Stomach smooth muscle (tissue), 2 donors: ENCODE results near the gene TINCR.

Experiments used
- H3K27ac ChIP-seq: one replicate; pipeline ENCODE4 v1.7.0; 2013; ENCODE audit warnings: mild to moderate bottlenecking, low read length, inconsistent platforms
- H3K27me3 ChIP-seq, 2 donors: one replicate each; pipeline ENCODE4 v1.7.0; 2013; ENCODE audit warnings: low read length in 2 of 2; ENCODE audit not compliant: insufficient read depth in 2 of 2, control insufficient read depth in 1 of 2
- H3K36me3 ChIP-seq, 2 donors: one replicate each; pipeline ENCODE4 v1.7.0; 2013; ENCODE audit warnings: low read length in 2 of 2; ENCODE audit not compliant: control insufficient read depth in 2 of 2, insufficient read depth in 2 of 2
- H3K4me1 ChIP-seq: one replicate; pipeline ENCODE4 v1.7.0; 2013; ENCODE audit warnings: low read length; ENCODE audit not compliant: control insufficient read depth, insufficient read depth
- H3K4me3 ChIP-seq, 2 donors: one replicate each; pipeline ENCODE4 v1.7.0; 2013; ENCODE audit warnings: low read length in 2 of 2
- H3K9ac ChIP-seq, 2 donors: one replicate each; pipeline ENCODE4 v1.7.0; 2013; ENCODE audit warnings: low read length in 2 of 2, mild to moderate bottlenecking in 1 of 2
- H3K9me3 ChIP-seq, 2 donors: one replicate each; pipeline ENCODE4 v1.7.0; 2013; ENCODE audit warnings: low read length in 2 of 2; ENCODE audit not compliant: control insufficient read depth in 2 of 2
- donor health status: healthy.
- donor health status: Pancreatic carcinoma.

The TINCR gene

GRCh38 chr19:5536337-5536894 is 31.3 kb downstream of the TINCR start:
- H3K4me3 ChIP-seq: peak overlapping the region; percentile 25 to 58
- H3K9ac ChIP-seq: no peak overlapping the region
- H3K9me3 ChIP-seq: peaks cover 4 to 14% of the 10 kb centered on the region in 2 donors
- no peaks in the 10 kb centered on the region for H3K27me3 ChIP-seq
- no peak overlapping the region for H3K27ac ChIP-seq
- peaks cover 14% of the 10 kb centered on the region for H3K4me1 ChIP-seq
- H3K36me3 ChIP-seq: no peaks in the 10 kb centered on the region

DNA sequence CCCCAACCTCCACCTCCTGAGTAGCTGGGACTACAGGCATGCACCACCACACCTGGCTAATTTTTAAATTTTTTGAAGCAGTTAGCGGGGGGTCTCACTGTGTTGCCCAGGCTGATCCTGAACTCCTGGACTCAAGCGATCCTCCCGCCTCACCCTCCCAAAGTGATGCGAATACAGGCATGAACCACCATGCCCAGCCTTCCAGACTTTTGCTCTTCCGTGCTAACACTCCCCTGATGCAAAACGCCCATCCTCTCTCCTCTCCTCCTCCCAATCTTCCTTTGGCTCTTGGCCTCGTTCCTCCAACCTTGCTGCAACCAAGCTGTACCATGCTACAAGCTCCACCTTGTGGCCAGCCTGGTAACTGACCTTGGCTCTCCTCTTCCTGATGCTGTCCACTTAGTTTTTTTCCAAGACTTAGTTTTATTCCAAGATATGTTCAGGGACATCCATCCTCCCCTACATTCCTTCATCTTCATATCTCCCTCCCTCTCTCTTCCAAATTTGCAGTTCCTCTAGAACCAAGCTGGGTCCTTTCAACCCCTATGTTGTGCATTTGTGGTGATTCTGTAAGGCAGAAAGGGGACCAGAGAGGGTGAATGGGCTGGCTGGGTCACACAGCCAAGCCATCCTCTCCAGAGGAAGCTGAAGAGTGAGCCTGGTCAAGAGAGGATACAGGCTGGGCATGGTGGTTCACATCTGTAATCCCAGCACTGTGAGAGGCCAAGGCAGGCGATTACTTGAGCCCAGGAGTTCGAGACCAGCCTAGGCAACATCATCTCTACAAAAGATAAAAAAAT is 32.8 kb downstream of the TINCR start:
- peaks cover 0 to 1% of the 10 kb centered on the region in 2 donors for H3K27me3 ChIP-seq
- no peaks in the 10 kb centered on the region for H3K36me3 ChIP-seq
- H3K9ac ChIP-seq: no peak overlapping the region
- H3K4me3 ChIP-seq: no peak overlapping the region
- peaks cover 4 to 14% of the 10 kb centered on the region in 2 donors for H3K9me3 ChIP-seq
- H3K27ac ChIP-seq: no peak overlapping the region
- H3K4me1 ChIP-seq: peaks cover 14% of the 10 kb centered on the region

DNA sequence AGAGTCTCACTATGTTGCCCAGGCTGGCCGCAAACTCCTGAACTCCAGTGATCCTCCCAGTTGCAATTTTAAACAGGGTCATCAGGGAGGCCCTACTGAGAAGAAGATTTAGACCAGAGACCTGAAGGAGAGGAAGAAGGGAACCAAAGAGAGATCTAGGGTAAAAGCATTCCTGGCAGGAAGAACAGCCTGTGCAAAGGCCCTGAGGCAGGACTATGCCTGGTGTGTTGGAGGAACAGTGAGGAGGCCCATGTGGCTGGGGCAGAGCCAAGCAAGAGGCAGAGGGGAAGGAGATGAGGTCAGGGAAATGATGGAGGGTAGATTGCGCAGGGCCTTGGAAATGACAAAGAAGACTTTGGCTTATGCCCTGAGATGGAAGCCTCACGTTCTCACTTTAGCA is 34.5 kb downstream of the TINCR start:
- Histone ChIP-seq H3K9ac (no peak overlapping the region), H3K27ac (no peak overlapping the region), H3K4me3 (no peak overlapping the region), H3K36me3 (no peaks in the 10 kb centered on the region), H3K9me3 (peaks cover 4 to 14% of the 10 kb centered on the region in 2 donors), H3K27me3 (peaks cover 0 to 3% of the 10 kb centered on the region in 2 donors), H3K4me1 (peaks cover 10% of the 10 kb centered on the region)

DNA sequence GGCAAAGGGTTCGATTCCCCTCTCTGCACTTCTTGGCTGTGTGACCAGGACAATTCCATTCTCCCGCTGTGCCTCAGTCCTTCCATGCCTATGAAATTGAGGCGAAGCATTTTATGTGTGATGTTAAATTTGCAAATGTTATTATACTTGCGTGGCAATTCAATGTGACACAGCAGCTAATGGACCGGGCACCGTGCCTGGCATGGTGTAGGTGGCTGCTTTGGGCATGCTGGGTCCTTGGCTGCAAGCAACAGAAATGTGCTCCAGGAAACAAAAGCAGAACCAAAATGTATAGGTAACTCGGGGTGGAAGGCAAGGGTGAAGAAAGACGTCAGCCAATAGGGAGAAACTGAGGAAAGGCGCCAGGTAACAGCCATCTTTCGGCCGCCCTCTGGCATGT is 37.1 kb downstream of the TINCR start:
- Histone ChIP-seq H3K4me1 (no peaks in the 10 kb centered on the region), H3K36me3 (no peaks in the 10 kb centered on the region), H3K27me3 (peaks cover 0 to 3% of the 10 kb centered on the region in 2 donors), H3K4me3 (no peak overlapping the region), H3K9me3 (peaks cover 4 to 14% of the 10 kb centered on the region in 2 donors), H3K27ac (no peak overlapping the region), H3K9ac (no peak overlapping the region)

DNA sequence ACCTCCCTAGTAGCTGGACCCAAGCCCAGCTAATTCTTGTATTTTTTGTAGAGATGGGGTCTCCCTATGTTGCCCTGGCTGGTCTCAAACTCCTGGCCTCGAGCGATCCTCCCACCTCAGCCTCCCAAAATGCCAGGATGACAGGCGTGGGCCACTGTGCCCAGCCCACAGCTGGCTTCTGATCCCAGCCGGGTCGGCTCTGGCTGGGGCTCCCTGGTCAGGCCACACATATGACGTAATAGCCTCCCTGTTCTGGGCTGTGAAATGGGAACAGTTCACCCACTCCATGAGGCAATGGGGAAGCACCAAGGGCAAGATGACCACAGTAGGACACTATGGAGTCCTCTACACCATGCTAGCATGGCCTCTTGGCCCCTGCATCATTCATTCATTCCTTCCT is 41.1 kb downstream of the TINCR start:
- no peak overlapping the region for H3K9ac ChIP-seq
- peaks cover 0 to 3% of the 10 kb centered on the region in 2 donors for H3K27me3 ChIP-seq
- H3K9me3 ChIP-seq: no peaks in the 10 kb centered on the region
- no peaks in the 10 kb centered on the region for H3K36me3 ChIP-seq
- no peak overlapping the region for H3K4me3 ChIP-seq
- no peak overlapping the region for H3K27ac ChIP-seq
- no peaks in the 10 kb centered on the region for H3K4me1 ChIP-seq

DNA sequence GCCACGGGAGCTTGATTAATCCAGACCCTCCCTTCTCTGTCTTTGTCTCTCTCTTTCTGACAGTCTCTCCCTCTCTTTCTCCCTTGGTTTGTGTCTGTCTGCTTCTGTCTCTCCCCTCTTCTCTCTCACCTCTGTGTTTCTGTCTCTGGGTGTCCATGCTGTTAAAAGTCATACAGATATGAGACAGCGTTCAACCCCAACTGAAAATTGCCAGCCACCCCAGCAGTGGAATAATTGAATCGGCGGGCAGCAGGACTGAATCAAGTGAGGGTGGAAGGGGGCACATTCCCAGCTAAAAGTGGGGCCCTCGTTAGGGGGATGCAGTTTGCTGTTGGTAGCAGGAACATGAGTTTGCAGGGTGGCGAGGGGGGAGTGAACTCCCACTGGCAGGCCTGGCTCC is 43.7 kb downstream of the TINCR start:
- Histone ChIP-seq H3K36me3 (no peaks in the 10 kb centered on the region), H3K27me3 (no peaks in the 10 kb centered on the region), H3K4me3 (no peak overlapping the region), H3K9ac (no peak overlapping the region), H3K4me1 (no peaks in the 10 kb centered on the region), H3K9me3 (peaks cover 5 to 6% of the 10 kb centered on the region in 2 donors), H3K27ac (no peak overlapping the region)

DNA sequence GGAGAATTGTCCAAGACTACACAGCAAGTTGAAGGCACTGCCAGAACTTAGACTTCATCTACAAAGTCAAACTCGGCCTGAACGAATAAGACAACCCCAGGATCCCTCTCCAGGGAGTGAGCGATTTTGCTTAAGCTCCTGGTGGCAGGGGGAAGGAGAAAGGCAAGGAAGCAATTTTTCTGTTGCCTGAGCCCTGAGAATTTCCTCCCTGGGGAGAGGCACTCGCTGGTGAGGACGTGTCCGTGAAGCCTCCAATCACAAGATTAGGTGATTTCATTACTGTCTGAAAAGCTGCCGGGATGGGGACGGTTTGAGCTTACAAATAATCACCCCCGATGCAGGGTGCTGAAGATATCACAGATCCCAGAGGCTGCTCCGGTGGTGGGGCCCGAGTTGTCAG is 45.6 kb downstream of the TINCR start:
- H3K4me1 ChIP-seq: no peaks in the 10 kb centered on the region
- H3K27me3 ChIP-seq: no peaks in the 10 kb centered on the region
- no peak overlapping the region for H3K4me3 ChIP-seq
- H3K27ac ChIP-seq: no peak overlapping the region
- H3K9me3 ChIP-seq: peaks cover 6 to 11% of the 10 kb centered on the region in 2 donors
- H3K9ac ChIP-seq: no peak overlapping the region
- H3K36me3 ChIP-seq: no peaks in the 10 kb centered on the region

GRCh38 chr19:5520501-5520900 is 47.3 kb downstream of the TINCR start:
- H3K36me3 ChIP-seq: no peaks in the 10 kb centered on the region
- H3K27me3 ChIP-seq: no peaks in the 10 kb centered on the region
- no peak overlapping the region for H3K27ac ChIP-seq
- H3K4me1 ChIP-seq: no peaks in the 10 kb centered on the region
- H3K9ac ChIP-seq: no peak overlapping the region
- peaks cover 16 to 22% of the 10 kb centered on the region in 2 donors for H3K9me3 ChIP-seq
- H3K4me3 ChIP-seq: no peak overlapping the region

DNA sequence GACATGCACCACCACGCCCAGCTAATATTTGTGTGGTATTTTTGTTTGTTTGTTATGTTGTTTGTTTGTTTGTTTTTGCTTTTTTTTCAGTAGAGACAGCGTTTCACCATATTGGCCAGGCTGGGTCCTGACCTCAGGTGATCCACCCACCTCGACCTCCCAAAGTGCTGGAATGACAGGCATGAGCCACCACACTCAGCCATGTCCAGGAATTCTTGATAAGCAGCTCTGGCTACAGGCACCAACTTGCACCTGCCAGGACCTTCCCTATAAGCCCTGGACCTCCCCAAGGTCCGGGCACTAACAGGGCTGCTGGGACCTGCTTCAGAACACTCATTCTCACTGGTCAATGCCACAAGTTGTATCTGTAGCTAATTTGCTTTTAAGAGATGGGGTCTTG is 48.7 kb downstream of the TINCR start:
- no peak overlapping the region for H3K4me3 ChIP-seq
- no peak overlapping the region for H3K27ac ChIP-seq

GRCh38 chr19:5515737-5516136 is 52.0 kb downstream of the TINCR start:
- no peak overlapping the region for H3K4me3 ChIP-seq
- no peak overlapping the region for H3K9ac ChIP-seq
- no peaks in the 10 kb centered on the region for H3K36me3 ChIP-seq
- peaks cover 0 to 2% of the 10 kb centered on the region in 2 donors for H3K27me3 ChIP-seq
- no peaks in the 10 kb centered on the region for H3K4me1 ChIP-seq
- H3K9me3 ChIP-seq: peaks cover 16 to 24% of the 10 kb centered on the region in 2 donors
- no peak overlapping the region for H3K27ac ChIP-seq

More for the DNA sequence above, 48.7 kb downstream of the TINCR start:
- no peaks in the 10 kb centered on the region for H3K36me3 ChIP-seq
- H3K9me3 ChIP-seq: peaks cover 16 to 24% of the 10 kb centered on the region in 2 donors
- no peaks in the 10 kb centered on the region for H3K27me3 ChIP-seq
- H3K4me1 ChIP-seq: no peaks in the 10 kb centered on the region
- no peak overlapping the region for H3K9ac ChIP-seq

DNA sequence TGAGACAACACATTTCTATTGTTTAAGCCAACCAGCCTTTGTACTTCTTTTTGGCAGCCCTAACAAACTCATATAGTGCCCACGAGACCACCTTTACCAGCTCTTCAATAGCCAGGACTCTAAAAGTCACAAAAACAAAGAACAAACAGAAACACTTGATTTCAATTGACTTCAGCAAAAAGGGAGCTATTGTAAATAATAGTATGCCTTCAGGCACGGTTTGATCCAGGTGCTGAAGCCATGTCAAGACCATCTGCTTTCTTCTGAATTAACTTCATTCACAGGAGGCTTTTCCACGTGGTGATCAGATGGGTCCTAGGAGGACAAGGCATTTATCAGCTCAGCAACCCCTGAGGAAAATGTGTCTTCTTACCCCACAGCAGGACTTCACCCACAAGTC is 53.8 kb downstream of the TINCR start:
- Histone ChIP-seq H3K4me1 (no peaks in the 10 kb centered on the region), H3K9ac (no peak overlapping the region), H3K36me3 (no peaks in the 10 kb centered on the region), H3K27me3 (peaks cover 0 to 2% of the 10 kb centered on the region in 2 donors), H3K4me3 (no peak overlapping the region), H3K27ac (no peak overlapping the region), H3K9me3 (peaks cover 10 to 23% of the 10 kb centered on the region in 2 donors)
